PC-3 (cell line): ENCODE data around the gene GNG4. TPM values are rescaled to one million over a fixed set of nuclear protein-coding genes. Genes with fewer than 3 reads are reported as not detected.
"Not testable (repeated sequence)": the region's sequence is repeated elsewhere in the genome, so short reads cannot be mapped to it uniquely, and the experiment has no call there.

Experiments used
- ATAC-seq: fragments of 200-7000 bp; cut with Tn5 transposase; 2 replicates; pipeline ENCODE4 v1.9.1; 2020; ENCODE audit warnings: mild to moderate bottlenecking, moderate library complexity
- BruUV-seq: library from RNA; stranded (reverse); fragments of 400-500 nt; replicated peaks from 2 replicates; lab custom pipeline; 2021; lab: Mats Ljungman, UMichigan
- CTCF ChIA-PET: fragments of 300-600 bp; sonication (Branson Sonifier 250); formaldehyde crosslinking; loops from one replicate; lab custom pipeline; 2022; ENCODE audit warnings: antibody characterized with exemption; lab: Charles Lee
- POLR2A ChIA-PET: fragments of 300-600 bp; sonication (Branson Sonifier 250); formaldehyde crosslinking; loops from one replicate; lab custom pipeline; 2022; ENCODE audit warnings: antibody characterized with exemption; ENCODE audit not compliant: unreplicated experiment; lab: Charles Lee
- DNase-seq: peaks from one replicate; pipeline ENCODE4 v3.0.0-alpha.2; 2015
- H2AFZ ChIP-seq: fragments of 300-600 bp; sonication (generic); 2 replicates; pipeline ENCODE4 v1.6.0; 2016; ENCODE audit warnings: antibody characterized with exemption, low read length
- H3F3A ChIP-seq: fragments of 300-600 bp; sonication (generic); one replicate; pipeline ENCODE4 v1.6.0; 2017; ENCODE audit warnings: antibody characterized with exemption, low read length, control low read depth, mild to moderate bottlenecking; ENCODE audit not compliant: unreplicated experiment
- H3K27ac ChIP-seq: fragments of 300-600 bp; sonication (generic); 2 replicates; pipeline ENCODE4 v1.5.1; 2016; ENCODE audit warnings: mild to moderate bottlenecking, low read length
- H3K27me3 ChIP-seq: fragments of 300-600 bp; sonication (generic); 2 replicates; pipeline ENCODE4 v1.6.1; 2016; ENCODE audit warnings: low read length, mixed read lengths
- H3K36me3 ChIP-seq: fragments of 300-600 bp; sonication (generic); 2 replicates; pipeline ENCODE4 v1.6.1; 2016; ENCODE audit warnings: low read depth, mixed run types, low read length, mixed read lengths
- H3K4me1 ChIP-seq: fragments of 300-600 bp; sonication (generic); 2 replicates; pipeline ENCODE4 v1.5.1; 2016; ENCODE audit warnings: low read length; ENCODE audit not compliant: insufficient read depth
- H3K4me2 ChIP-seq: fragments of 300-600 bp; sonication (generic); 2 replicates; pipeline ENCODE4 v1.6.0; 2016; ENCODE audit warnings: low read length
- H3K4me3 ChIP-seq: fragments of 300-600 bp; sonication (generic); 2 replicates; pipeline ENCODE4 v1.5.1; 2016; ENCODE audit warnings: mild to moderate bottlenecking, low read length, mixed read lengths
- H3K79me2 ChIP-seq: fragments of 300-600 bp; sonication (generic); 2 replicates; pipeline ENCODE4 v1.6.1; 2017; ENCODE audit warnings: low read length, mixed read lengths
- H3K9ac ChIP-seq: fragments of 300-600 bp; sonication (generic); 2 replicates; pipeline ENCODE4 v1.6.0; 2016; ENCODE audit warnings: mild to moderate bottlenecking, low read length
- H3K9me2 ChIP-seq: fragments of 300-600 bp; sonication (generic); replicated peaks from 2 replicates; pipeline ENCODE4 v1.6.1; 2016; ENCODE audit warnings: mixed run types, low read length, mixed read lengths
- H3K9me3 ChIP-seq: fragments of 300-600 bp; sonication (generic); 2 replicates; pipeline ENCODE4 v1.6.1; 2016; ENCODE audit warnings: low read length, mixed read lengths
- H4K20me1 ChIP-seq: fragments of 300-600 bp; sonication (generic); 2 replicates; pipeline ENCODE4 v1.6.1; 2016; ENCODE audit warnings: low read length, mixed read lengths
- EZH2 ChIP-seq: fragments of 300-600 bp; sonication (generic); IDR thresholded peaks from one replicate; pipeline ENCODE4 v1.6.1; 2017; ENCODE audit warnings: antibody characterized with exemption, mild to moderate bottlenecking, low read length; ENCODE audit not compliant: unreplicated experiment
- EZH2phosphoT487 ChIP-seq: fragments of 300-600 bp; sonication (generic); IDR thresholded peaks from 2 replicates; pipeline ENCODE4 v1.6.1; 2018; ENCODE audit warnings: mild to moderate bottlenecking, antibody characterized with exemption, low read length, borderline replicate concordance
- intact Hi-C: fragments of 100-400 bp; cut with micrococcal nuclease; formaldehyde crosslinking; loops from 2 replicates; pipeline ENCODE4 v1.9.0; 2023
- total RNA-seq: library from RNA; depleted of rRNA; stranded (reverse); fragments of >200 nt; gene quantifications from 2 replicates; pipeline ENCODE4 v1.2.3, GENCODE V29; 2014
- TF ChIP-seq, protein P1 (sequence below): fragments of 300-600 bp; sonication (generic); conservative IDR thresholded peaks from 2 replicates; pipeline ENCODE4 v1.5.1; 2017; ENCODE audit warnings: antibody characterized with exemption, low read depth, mild to moderate bottlenecking, low read length

GNG4 gene
- total RNA-seq, 1 experiment from 2014 or later, result 0.80 TPM

DNA sequence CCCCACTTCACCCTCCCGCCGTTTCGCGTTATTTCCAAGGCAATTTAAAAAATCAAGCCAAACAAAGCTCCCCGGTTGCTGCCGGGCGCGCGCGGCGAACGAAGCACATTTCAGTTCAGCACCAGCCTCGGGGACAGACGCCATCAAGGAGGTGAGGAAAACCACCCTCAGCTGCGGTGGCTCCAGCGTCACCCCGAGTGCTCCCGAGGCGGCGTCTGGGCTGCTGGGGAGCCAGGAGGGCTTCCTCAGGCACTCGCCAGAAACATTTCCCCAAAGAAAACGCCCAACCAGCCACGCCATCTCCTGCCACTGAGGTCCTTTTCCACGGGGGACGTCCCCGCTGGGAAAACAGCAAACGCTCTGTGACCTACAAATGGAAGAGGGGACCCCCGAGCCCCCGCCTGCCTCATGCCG, 623 bp downstream of the GNG4 start:
- TF ChIP-seq, protein P1, sequence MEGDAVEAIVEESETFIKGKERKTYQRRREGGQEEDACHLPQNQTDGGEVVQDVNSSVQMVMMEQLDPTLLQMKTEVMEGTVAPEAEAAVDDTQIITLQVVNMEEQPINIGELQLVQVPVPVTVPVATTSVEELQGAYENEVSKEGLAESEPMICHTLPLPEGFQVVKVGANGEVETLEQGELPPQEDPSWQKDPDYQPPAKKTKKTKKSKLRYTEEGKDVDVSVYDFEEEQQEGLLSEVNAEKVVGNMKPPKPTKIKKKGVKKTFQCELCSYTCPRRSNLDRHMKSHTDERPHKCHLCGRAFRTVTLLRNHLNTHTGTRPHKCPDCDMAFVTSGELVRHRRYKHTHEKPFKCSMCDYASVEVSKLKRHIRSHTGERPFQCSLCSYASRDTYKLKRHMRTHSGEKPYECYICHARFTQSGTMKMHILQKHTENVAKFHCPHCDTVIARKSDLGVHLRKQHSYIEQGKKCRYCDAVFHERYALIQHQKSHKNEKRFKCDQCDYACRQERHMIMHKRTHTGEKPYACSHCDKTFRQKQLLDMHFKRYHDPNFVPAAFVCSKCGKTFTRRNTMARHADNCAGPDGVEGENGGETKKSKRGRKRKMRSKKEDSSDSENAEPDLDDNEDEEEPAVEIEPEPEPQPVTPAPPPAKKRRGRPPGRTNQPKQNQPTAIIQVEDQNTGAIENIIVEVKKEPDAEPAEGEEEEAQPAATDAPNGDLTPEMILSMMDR, result no peak
- TF ChIP-seq EZH2phosphoT487 (no peak), EZH2 (no peak)
- H3K4me3 ChIP-seq, result peak overlapping the region; percentile 60
- H3K4me2 ChIP-seq, result peak overlapping the region; percentile 82
- ChIA-PET POLR2A (no interaction called here), CTCF (interaction anchor here (0.6 kb wide), 2 partner anchors 172 to 1340 kb away, joined by 4 to 5 read pairs; no protein-coding TSS in a partner anchor)
- H3K79me2 ChIP-seq, result no peaks in the 10 kb centered on the region
- H3K36me3 ChIP-seq, result no peaks in the 10 kb centered on the region
- no peak overlapping the region for H3K27ac ChIP-seq
- H3F3A ChIP-seq, result no peaks in the 10 kb centered on the region
- no TSS peak for BruUV-seq
- H3K4me1 ChIP-seq, result peaks cover 4% of the 10 kb centered on the region
- peaks cover 11% of the 10 kb centered on the region for H3K27me3 ChIP-seq
- ATAC-seq, result peak; percentile 85
- intact Hi-C loops, result no loop called here
- no peaks in the 10 kb centered on the region for H3K9me2 ChIP-seq
- DNase-seq, result peak; percentile 38
- H4K20me1 ChIP-seq, result no peaks in the 10 kb centered on the region
- H3K9me3 ChIP-seq, result no peaks in the 10 kb centered on the region
- H2AFZ ChIP-seq, result peak overlapping the region; percentile 69; the same call in 1 of the 2 replicates
- no peak overlapping the region for H3K9ac ChIP-seq

DNA sequence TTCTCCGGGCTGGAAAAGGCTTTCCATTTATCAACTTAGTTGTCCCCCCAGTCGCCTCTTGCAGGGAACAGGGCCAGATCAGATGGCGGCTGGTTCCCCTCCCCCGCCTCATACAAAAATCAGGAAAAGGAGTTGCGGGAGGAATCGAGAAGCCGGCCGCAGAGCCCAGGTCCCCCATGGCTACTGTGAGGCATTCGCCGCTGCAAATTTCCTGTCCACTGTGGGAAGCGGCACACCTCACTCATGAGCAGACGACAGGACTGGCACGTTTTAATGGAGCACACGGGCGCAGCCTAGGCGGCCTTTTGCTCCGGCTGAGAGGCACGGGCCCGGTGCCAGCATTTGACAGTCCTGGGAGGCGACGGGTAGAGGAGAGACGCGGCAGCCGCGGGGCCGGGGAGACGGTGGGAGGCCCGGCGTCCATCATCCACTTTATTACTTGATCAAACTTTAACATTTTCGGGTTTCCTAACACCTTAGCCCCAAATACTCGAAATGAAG, 1.1 kb downstream of the GNG4 start:
- Histone ChIP-seq H3K4me1 (peaks cover 4% of the 10 kb centered on the region), H3K9me3 (no peaks in the 10 kb centered on the region), H3K4me2 (peak overlapping the region; percentile 82), H3K9ac (no peak overlapping the region), H3K79me2 (no peaks in the 10 kb centered on the region), H3F3A (no peaks in the 10 kb centered on the region), H3K27me3 (peaks cover 11% of the 10 kb centered on the region), H3K36me3 (no peaks in the 10 kb centered on the region), H2AFZ (peak overlapping the region; percentile 69; the same call in 1 of the 2 replicates), H3K9me2 (no peaks in the 10 kb centered on the region), H3K4me3 (peak overlapping the region; percentile 60; the same call in 1 of the 2 replicates), H4K20me1 (no peaks in the 10 kb centered on the region), H3K27ac (no peak overlapping the region)
- no peak; the same call in 1 of the 2 replicates for ATAC-seq
- TF ChIP-seq, protein P1, result no peak
- ChIA-PET CTCF (interaction anchor here (0.6 kb wide), 1 partner anchor 1339 kb away, joined by 5 read pairs; no protein-coding TSS in a partner anchor), POLR2A (no interaction called here)
- no peak for DNase-seq
- intact Hi-C loops, result no loop called here
- BruUV-seq, result no TSS peak

DNA sequence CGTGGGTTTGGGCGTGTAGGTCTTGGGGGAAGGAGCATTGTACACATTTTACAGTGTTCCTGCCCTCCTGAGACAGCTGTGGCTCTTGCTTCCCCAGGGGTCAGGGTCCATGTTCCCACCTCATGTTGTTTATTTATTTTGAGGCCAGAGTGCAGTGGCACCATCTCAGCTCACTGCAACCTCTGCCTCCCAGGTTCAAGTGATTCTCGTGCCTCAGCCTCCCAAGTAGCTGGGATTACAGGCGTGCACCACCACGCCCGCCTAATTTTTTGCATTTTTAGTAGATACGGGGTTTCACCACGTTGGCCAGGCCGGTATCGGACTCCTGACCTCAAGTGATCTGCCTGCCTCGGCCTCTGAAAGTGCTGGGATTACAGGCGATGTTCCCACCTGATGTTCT, 2.0 kb downstream of the GNG4 start:
- CTCF ChIA-PET, POLR2A ChIA-PET: not testable (repeated sequence)

More for the DNA sequence above, 2.0 kb downstream of the GNG4 start:
- H3K9me3 ChIP-seq, H4K20me1 ChIP-seq, H3K9ac ChIP-seq, H3K27ac ChIP-seq, intact Hi-C loops, H3K4me2 ChIP-seq, DNase-seq, H3F3A ChIP-seq, H3K36me3 ChIP-seq, ATAC-seq, H3K4me3 ChIP-seq, H3K4me1 ChIP-seq, H2AFZ ChIP-seq, H3K79me2 ChIP-seq, BruUV-seq, H3K9me2 ChIP-seq: not testable (repeated sequence)
- peaks cover 11% of the 10 kb centered on the region for H3K27me3 ChIP-seq
